Heart right ventricle (tissue), 16 donors: ENCODE measurements around the gene TRNP1. TPM values are rescaled to one million over a fixed set of nuclear protein-coding genes. Genes with fewer than 3 reads are reported as not detected.

ENCODE experiments used
- ATAC-seq, 8 donors: fragments of 200-7000 bp; cut with Tn5 transposase; one replicate each; pipeline ENCODE4 v1.9.1; 2020; ENCODE audit warnings: mild to moderate bottlenecking in 8 of 8, moderate library complexity in 8 of 8, moderate number of reproducible peaks in 1 of 8
- DNase-seq, 2 donors: peaks; one replicate each; pipeline ENCODE4 v3.0.0-alpha.2; 2020
- H3K27ac ChIP-seq, 10 donors: fragments of 200-600 bp; sonication (generic) in 2 of 10; one replicate each; pipeline versions ENCODE4 v1.5.0 to v1.8.0; 2020 to 2022; ENCODE audit warnings: mild to moderate bottlenecking in 3 of 10
- H3K27me3 ChIP-seq, 7 donors: fragments of 200-600 bp; one replicate each; pipeline ENCODE4 v1.8.0; 2021 to 2022; ENCODE audit warnings: mild to moderate bottlenecking in 2 of 7
- H3K36me3 ChIP-seq, 9 donors: fragments of 200-600 bp; sonication (generic) in 1 of 9; one replicate each; pipeline versions ENCODE4 v1.5.0 to v1.8.0; 2020 to 2022; ENCODE audit warnings: mild to moderate bottlenecking in 2 of 9
- H3K4me1 ChIP-seq, 9 donors: fragments of 200-600 bp; sonication (generic) in 1 of 9; one replicate each; pipeline versions ENCODE4 v1.5.0 to v1.8.0; 2020 to 2022; ENCODE audit warnings: mild to moderate bottlenecking in 4 of 9
- H3K4me3 ChIP-seq, 10 donors: fragments of 200-600 bp; sonication (generic) in 2 of 10; one replicate each; pipeline versions ENCODE4 v1.5.0 to v1.8.0; 2020 to 2022; ENCODE audit warnings: mild to moderate bottlenecking in 7 of 10, moderate library complexity in 2 of 10
- H3K9me3 ChIP-seq, 11 donors: fragments of 200-600 bp in 10 of 11; sonication (generic) in 2 of 11; one replicate each; pipeline versions ENCODE4 v1.5.0 to v1.8.0; 2013 to 2022; ENCODE audit warnings: mild to moderate bottlenecking in 2 of 11, control low read depth in 1 of 11, moderate library complexity in 1 of 11
- CTCF ChIP-seq, 9 donors: fragments of 200-600 bp; sonication (generic) in 2 of 9; IDR thresholded peaks; one replicate each; pipeline versions ENCODE4 v1.5.0 to v1.8.0; 2021 to 2022; ENCODE audit warnings: antibody characterized with exemption in 9 of 9, mild to moderate bottlenecking in 5 of 9, moderate library complexity in 1 of 9
- WGBS, 2 donors: extraction: QIAGEN DNeasy Blood & Tissue Kit; methylation state at CpG; one replicate each; pipeline ENCODE4 v1.1.7; 2013; ENCODE audit warnings: inconsistent platforms in 1 of 2; 5-methylcytosine and 5-hydroxymethylcytosine counted together
- intact Hi-C, 10 donors: fragments of 100-400 bp; cut with DNase I; formaldehyde crosslinking; loops; one replicate each; pipeline versions ENCODE4 v1.11.1 to v1.14.2; 2022
- polyA plus RNA-seq, 2 donors: library from polyadenylated mRNA; stranded (reverse); fragments of 200-250 nt; gene quantifications; one replicate each; pipeline ENCODE4 v1.2.3, GENCODE V29; 2013
- total RNA-seq, 10 donors: library from RNA; stranded (reverse); fragmentation: NEBNext Ultra II Directional in 3 of 10; extraction: Animal tissue kit (Norgen Biotek cat#: 25700) in 3 of 10; gene quantifications; one replicate each; pipeline versions ENCODE4 v1.2.1 to v1.2.4, GENCODE V29; 2021 to 2023
- donor health status: Arrhythmogenic right ventricular cardiomyopathy.
- donor health status: ischemic (EF 13 %, LVEDD 7.1; RV severe dilation, severe dysfunction).
- donor health status: healthy with polysubstance abuse.
- donor health status: DM: no; HTN: yes; CAD: no.
- donor health status: DM: no; HTN: no; CAD: no.
- donor health status: ischemic (EF 25% LVEDD 6.9; RV normal size, moderate dysfunction).
- donor health status: ischemic (EF 25% LVEDD 5.7; RV mildly dilated, moderate dysfunction).
- donor health status: healthy.
- donor health status: DM: yes; HTN: yes; CAD: no.
- donor health status: Ischemic cardiomyopathy.
- donor health status: ischemic (EF 35%, LVEDD 5.7; RV mildly dilated, moderate dysfunction).
- donor health status: nonischemic (EF 11% LVEDD 7.7; RV severe dilation, severe dysfunction).
- donor health status: DM: yes; HTN: yes; CAD: no.
- donor health status: PGD.
- donor health status: ischemic (EF 29% LVEDD 5.4; RV normal size, mild dysfunction).
- donor health status: nonischemic (EF 23%, LVEDD 6.1; RV moderate dilation, normal function).

Gene TRNP1
- total and polyA plus RNA-seq, 12 donors, result 11.9 to 48.6 (median 22.3) TPM

DNA sequence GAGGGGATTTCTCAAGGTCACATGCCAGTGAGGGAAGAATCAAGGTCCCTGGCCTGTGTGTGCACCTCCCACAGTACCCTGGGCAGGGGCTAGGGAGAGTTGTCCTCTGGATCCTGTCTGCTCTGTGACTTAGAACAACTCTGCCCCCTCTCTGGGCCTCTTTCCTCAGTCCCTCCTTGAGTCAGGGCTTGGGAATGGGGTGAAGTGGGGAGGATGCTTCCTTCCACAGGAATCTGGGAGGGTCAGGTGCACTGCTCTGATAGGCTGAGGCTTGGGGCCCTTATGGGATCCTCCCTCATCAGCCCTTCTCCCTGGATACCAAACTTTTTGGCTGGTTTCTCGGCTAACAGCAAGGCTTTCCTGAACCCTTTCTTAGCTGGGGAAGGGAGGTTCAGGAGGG is 2.5 kb downstream of the TRNP1 start:
- H3K36me3 ChIP-seq, result no peaks in the 10 kb centered on the region
- no peak overlapping the region for H3K4me3 ChIP-seq
- intact Hi-C loops, result loop anchor here in 8 of 10 donors (2.0 to 10.0 kb wide), 7 partner anchors 46 to 103 kb away; partner anchors contain the start of gene NUDC (in 1 of the 8)
- H3K27ac ChIP-seq, result peak overlapping the region in 1 of 10 donors; percentile 9
- no peak for TF ChIP-seq CTCF (IDR thresholded peaks at IDR 0.05)
- no peaks in the 10 kb centered on the region for H3K9me3 ChIP-seq
- H3K27me3 ChIP-seq, result peaks cover 0 to 62% (median 43%) of the 10 kb centered on the region in 7 donors
- peaks cover 24 to 61% (median 56%) of the 10 kb centered on the region in 9 donors for H3K4me1 ChIP-seq
- no peak for DNase-seq
- no peak for ATAC-seq
- WGBS, 2 donors, result 67 to 76% methylated on average over 1 of the region's 1 CpG

DNA sequence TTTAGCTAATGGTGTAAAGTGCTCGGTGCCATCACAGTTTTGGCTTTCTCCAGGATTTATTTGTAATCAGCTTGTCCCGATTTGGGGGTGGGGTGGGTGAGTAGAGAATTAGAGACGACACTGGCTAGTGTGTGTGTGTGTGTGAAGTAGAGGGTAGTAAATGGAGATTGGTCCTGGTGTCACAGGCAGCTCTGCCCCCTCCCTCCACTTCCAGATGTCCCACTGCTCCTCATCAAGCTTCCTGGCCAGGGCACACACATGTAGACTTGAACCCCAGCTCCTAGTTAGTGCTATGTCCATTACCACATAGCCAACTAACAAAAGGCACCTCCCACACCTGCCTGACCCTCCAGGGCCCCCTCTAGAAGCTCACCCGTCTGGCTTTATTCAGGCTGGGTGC is 3.2 kb downstream of the TRNP1 start:
- no peak overlapping the region for H3K4me3 ChIP-seq
- DNase-seq (no peak), ATAC-seq (no peak)
- peaks cover 28 to 67% (median 59%) of the 10 kb centered on the region in 9 donors for H3K4me1 ChIP-seq
- TF ChIP-seq CTCF (IDR thresholded peaks at IDR 0.05), result no peak
- H3K27me3 ChIP-seq, result peaks cover 0 to 56% (median 40%) of the 10 kb centered on the region in 7 donors
- intact Hi-C loops, result loop anchor here in 9 of 10 donors (1.0 to 10.0 kb wide), 9 partner anchors 46 to 102 kb away; partner anchors contain the start of gene NUDC (in 1 of the 9)
- WGBS, 2 donors, result 83 to 89% methylated on average over 4 of the region's 4 CpGs
- peak overlapping the region in 1 of 10 donors; percentile 9 for H3K27ac ChIP-seq
- no peaks in the 10 kb centered on the region for H3K9me3 ChIP-seq
- no peaks in the 10 kb centered on the region for H3K36me3 ChIP-seq

- Histone ChIP-seq H3K4me3 (no peak overlapping the region), H3K27me3 (peaks cover 0 to 36% (median 23%) of the 10 kb centered on the region in 7 donors), H3K9me3 (no peaks in the 10 kb centered on the region), H3K36me3 (no peaks in the 10 kb centered on the region), H3K27ac (peak overlapping the region; percentile 58 to 86 (median 76)), H3K4me1 (peaks cover 32 to 69% (median 59%) of the 10 kb centered on the region in 9 donors)
- DNase-seq (no peak), ATAC-seq (no peak)
- WGBS, 2 donors, result 88 to 90% methylated on average over 11 of the region's 11 CpGs
- intact Hi-C loops, result loop anchor here in 8 of 10 donors (2.0 to 10.0 kb wide), 6 partner anchors 44 to 99 kb away; partner anchors contain the start of gene NUDC (in 1 of the 8)
- TF ChIP-seq CTCF (IDR thresholded peaks at IDR 0.05), result no peak
Observed at GRCh38 chr1:26998429-26999300, 5.2 kb downstream of the TRNP1 start.

- DNase-seq (peak; percentile 66 to 78), ATAC-seq (peak; percentile 48 to 87 (median 78))
- WGBS, 2 donors, result 39 to 55% methylated on average over 7 of the region's 7 CpGs
- Histone ChIP-seq H3K4me1 (peaks cover 37 to 75% (median 62%) of the 10 kb centered on the region in 9 donors), H3K27me3 (peaks cover 0 to 29% (median 20%) of the 10 kb centered on the region in 7 donors), H3K4me3 (no peak overlapping the region), H3K27ac (peak overlapping the region; percentile 58 to 87 (median 76)), H3K36me3 (no peaks in the 10 kb centered on the region), H3K9me3 (no peaks in the 10 kb centered on the region)
- intact Hi-C loops, result loop anchor here in 8 of 10 donors (2.0 to 10.0 kb wide), 6 partner anchors 43 to 98 kb away; partner anchors contain the start of gene NUDC (in 1 of the 8)
- no peak for TF ChIP-seq CTCF (IDR thresholded peaks at IDR 0.05)
Observed at GRCh38 chr1:26999440-26999987, 6.0 kb downstream of the TRNP1 start.
